Motor neuron (in vitro differentiated cells): Measurements from ENCODE around the gene AXIN1. TPM values are rescaled to one million over a fixed set of nuclear protein-coding genes. Genes with fewer than 3 reads are reported as not detected.

ENCODE experiments used
- ATAC-seq, 8 experiments: fragments of 200-7000 bp; cut with Tn5 transposase; replicated peaks in 6 of 8; 2 replicates each; pipeline ENCODE4 v1.8.0; 2021; ENCODE audit warnings: mild to moderate bottlenecking in 8 of 8, moderate library complexity in 8 of 8
- H3K27ac ChIP-seq, 2 donors: fragments of 250-450 bp; sonication (Bioruptor Pico); 2 replicates each; pipeline ENCODE4 v1.9.0; 2021; ENCODE audit warnings: antibody characterized with exemption in 2 of 2, mild to moderate bottlenecking in 2 of 2, moderate library complexity in 1 of 2
- H3K4me1 ChIP-seq, 2 donors: fragments of 250-450 bp; sonication (Bioruptor Pico); replicated peaks in 1 of 2; 2 replicates each; pipeline ENCODE4 v1.6.1; 2021; ENCODE audit warnings: antibody characterized with exemption in 2 of 2, mild to moderate bottlenecking in 2 of 2, moderate library complexity in 1 of 2
- H3K4me3 ChIP-seq, 5 donors: fragments of 250-450 bp; sonication (Bioruptor Pico); 2 replicates each; pipeline ENCODE4 v1.9.0; 2021; ENCODE audit warnings: antibody characterized with exemption in 5 of 5, mild to moderate bottlenecking in 5 of 5, moderate library complexity in 4 of 5
- WGBS, 10 experiments: fragments of 450-650 bp; shearing (Covaris generic); methylation state at CpG; one replicate each; pipeline ENCODE4 v1.0.0; 2022; 5-methylcytosine and 5-hydroxymethylcytosine counted together
- in situ Hi-C, 9 experiments: fragments of 400-800 bp; cut with MboI; loops; one replicate each; pipeline ENCODE4 v1.15.0; 2021; ENCODE audit warnings: low sequenced_read_pairs in 9 of 9, low pct_unique_long_range_greater_than_20kb in 2 of 9; ENCODE audit not compliant: unreplicated experiment in 9 of 9
- total RNA-seq, 8 experiments: library from RNA; unstranded; fragments of 300-600 nt; gene quantifications; 2 replicates each; pipeline versions ENCODE4 v1.2.3 to v1.2.4, GENCODE V29; 2022

The AXIN1 gene
- total RNA-seq, 8 experiments from 2014 or later: 10.3 to 21.6 (median 15.9) TPM

DNA sequence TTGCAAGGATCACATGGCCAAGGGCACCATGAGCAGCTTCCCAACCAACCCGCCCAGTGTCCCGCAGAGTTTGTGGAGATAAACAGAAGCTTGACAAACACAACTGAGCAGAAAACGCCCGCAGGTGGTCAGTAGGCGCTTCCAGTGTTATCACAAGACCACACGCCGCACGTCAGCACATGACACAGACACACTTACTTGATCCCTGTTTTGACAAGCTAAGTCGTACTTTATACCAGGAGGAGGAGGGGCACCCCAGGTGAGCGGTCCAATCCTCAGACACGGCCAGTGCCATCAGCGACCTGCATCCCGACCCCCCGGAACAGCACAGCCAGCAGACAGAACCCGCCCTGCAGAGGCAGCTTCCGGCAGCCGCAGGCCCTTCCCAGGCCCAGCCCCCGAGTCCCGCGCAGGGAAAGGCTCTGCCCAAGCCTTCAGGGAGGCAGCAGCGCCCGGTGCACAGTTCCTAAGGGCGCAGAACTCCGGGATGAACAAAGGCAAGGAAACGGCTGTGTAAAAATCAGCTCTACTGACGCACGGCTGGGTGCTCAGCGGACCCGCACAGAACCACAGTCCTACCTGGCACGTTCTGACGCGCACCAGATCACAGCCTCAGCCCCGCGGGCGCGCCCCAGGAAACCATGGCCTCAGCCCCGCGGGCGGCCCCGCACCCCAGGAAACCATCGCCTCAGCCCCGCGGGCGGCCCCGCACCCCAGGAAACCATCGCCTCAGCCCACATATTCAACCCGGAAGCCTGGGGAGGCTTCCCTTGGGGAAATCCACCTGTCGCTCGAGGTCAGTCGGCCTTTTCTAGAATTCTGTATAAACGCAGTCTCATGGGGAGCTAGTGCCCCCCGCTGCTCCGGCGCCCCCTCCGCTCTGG lies 27.8 kb downstream of the AXIN1 start:
- no peak overlapping the region for H3K4me3 ChIP-seq
- in situ Hi-C loops: no loop called here
- H3K4me1 ChIP-seq: peaks cover 0 to 15% of the 10 kb centered on the region in 2 donors
- WGBS, 10 experiments: 68 to 100% (median 92%) methylated on average over 1 to 10 of the region's 55 CpGs; no CpG with 5 or more reads in 4 of the 10 experiments
- H3K27ac ChIP-seq: no peak overlapping the region
- peak in 2 of 8 experiments; percentile 11 to 16 for ATAC-seq

DNA sequence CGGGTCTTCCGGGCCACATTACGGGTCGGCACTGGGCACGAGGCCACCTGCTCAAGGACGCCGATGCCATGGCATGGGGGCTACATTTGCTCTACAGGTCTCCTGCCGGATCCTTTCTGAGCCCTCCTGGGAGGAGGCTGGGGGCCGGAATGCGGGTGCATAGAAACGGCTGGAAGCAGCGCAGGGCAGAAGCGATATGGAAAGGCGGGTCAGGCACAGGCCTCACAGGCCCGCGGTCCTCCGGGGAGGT lies 28.4 kb downstream of the AXIN1 start:
- Histone ChIP-seq H3K4me1 (peaks cover 0 to 15% of the 10 kb centered on the region in 2 donors), H3K27ac (no peak overlapping the region), H3K4me3 (no peak overlapping the region)
- ATAC-seq: no peak
- in situ Hi-C loops: no loop called here
- WGBS, 10 experiments: 85 to 100% (median 95%) methylated on average over 4 to 6 of the region's 17 CpGs; no CpG with 5 or more reads in 7 of the 10 experiments

DNA sequence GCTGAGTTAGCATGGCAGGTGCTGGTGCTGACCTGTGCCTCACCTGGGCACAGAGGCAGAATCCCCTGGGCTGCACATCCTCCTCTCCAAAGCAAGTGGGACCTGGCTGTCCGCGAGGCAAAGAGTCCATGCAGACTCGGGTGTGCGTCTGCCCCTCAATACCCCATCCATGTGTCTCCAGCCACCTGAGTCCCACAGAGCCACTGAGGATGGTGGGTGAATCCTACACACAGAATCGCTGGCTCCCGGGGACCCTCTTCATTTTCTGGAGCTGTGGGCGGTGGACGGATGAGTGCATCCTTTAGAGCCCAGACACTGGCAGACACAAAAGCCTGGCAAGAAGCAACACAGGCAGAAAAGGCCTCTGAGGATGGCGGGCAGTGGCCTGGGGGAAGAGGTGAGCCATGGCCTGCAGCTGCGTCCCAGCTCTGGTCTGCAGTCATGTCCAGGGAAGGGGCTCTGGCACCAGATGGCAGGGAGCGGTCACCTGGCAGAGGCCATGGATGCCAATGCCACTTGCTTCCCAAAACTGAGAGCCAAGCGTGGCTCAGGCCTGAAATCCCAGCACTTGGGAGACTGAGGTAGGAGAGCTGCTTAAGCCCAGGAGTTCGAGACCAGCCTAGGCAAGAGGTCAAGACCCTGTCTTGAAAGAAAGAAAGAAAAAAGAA lies 29.9 kb downstream of the AXIN1 start:
- Histone ChIP-seq H3K4me1 (peaks cover 0 to 9% of the 10 kb centered on the region in 2 donors), H3K4me3 (no peak overlapping the region), H3K27ac (no peak overlapping the region)
- in situ Hi-C loops: no loop called here
- no peak for ATAC-seq
- 80 to 100% (median 96%) methylated on average over 1 to 7 of the region's 13 CpGs; no CpG with 5 or more reads in 5 of the 10 experiments for WGBS, 10 experiments

DNA sequence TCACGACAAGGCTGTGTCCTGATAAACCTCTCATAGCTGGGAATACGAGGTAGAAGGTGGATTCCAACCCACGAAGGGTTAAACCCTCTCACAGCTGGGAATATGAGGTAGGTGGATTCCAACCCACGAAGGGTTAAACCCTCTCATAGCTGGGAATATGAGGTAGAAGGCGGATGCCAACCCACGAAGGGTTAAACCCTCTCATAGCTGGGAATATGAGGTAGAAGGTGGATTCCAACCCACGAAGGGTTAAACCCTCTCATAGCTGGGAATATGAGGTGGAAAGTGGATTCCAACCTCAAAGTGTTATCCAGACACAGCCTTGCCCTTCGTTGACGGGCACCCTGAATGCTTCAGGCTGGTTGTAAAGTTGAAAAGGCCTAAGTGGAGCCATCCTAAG lies 31.0 kb downstream of the AXIN1 start:
- H3K4me1 ChIP-seq: no peaks in the 10 kb centered on the region
- in situ Hi-C loops: no loop called here
- no peak overlapping the region for H3K4me3 ChIP-seq
- H3K27ac ChIP-seq: no peak overlapping the region
- no peak for ATAC-seq
- WGBS, 10 experiments: 0 to 100% (median 85%) methylated on average over 1 to 8 of the region's 9 CpGs; no CpG with 5 or more reads in 3 of the 10 experiments

DNA sequence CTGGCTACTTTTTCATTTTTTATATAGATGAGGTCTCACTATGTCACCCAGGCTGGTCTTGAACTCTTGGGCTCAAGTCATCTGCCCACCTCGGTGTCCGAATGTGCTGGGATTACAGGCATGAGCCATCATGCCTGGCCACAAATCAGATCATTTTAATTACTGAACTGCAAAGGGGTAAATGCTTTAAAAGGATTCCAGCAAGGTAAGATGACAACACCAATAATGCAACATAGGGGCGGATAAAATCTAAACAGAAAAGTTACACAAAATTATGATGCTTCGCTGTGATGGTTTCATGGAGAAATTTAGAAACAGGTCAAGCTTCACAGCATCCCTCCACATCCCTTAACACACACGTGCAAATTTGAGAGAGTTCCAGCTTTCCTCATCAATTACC lies 32.3 kb downstream of the AXIN1 start:
- in situ Hi-C loops: no loop called here
- Histone ChIP-seq H3K4me1 (peaks cover under 1 to 3% of the 10 kb centered on the region in 2 donors), H3K4me3 (no peak overlapping the region), H3K27ac (no peak overlapping the region)
- no peak for ATAC-seq
- 43 to 100% (median 96%) methylated on average over 1 to 5 of the region's 5 CpGs for WGBS, 10 experiments

DNA sequence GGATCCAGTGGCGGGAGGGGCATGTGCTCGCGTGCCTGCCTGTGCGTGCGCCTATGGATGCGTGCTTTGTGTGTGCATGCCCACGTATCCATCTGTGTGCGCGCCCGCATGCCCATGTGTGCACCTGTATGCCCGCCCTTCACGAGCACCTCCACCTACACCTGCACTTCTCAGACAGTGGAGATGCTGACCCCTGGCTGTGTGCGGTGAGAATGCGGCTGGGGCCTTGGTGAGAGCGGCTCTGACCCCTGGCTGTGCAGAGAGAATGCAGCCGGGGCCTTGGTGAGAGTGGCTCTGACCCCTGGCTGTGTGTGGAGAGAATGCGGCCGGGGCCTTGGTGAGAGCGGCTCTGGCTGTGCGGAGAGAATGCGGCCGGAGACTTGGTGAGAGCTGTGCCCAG lies 33.9 kb downstream of the AXIN1 start:
- Histone ChIP-seq H3K27ac (no peak overlapping the region), H3K4me1 (peaks cover 5 to 8% of the 10 kb centered on the region in 2 donors), H3K4me3 (no peak overlapping the region)
- ATAC-seq: peak in 1 of 8 experiments; percentile 17
- in situ Hi-C loops: no loop called here
- 86 to 98% (median 93%) methylated on average over 3 to 7 of the region's 22 CpGs; no CpG with 5 or more reads in 4 of the 10 experiments for WGBS, 10 experiments

DNA sequence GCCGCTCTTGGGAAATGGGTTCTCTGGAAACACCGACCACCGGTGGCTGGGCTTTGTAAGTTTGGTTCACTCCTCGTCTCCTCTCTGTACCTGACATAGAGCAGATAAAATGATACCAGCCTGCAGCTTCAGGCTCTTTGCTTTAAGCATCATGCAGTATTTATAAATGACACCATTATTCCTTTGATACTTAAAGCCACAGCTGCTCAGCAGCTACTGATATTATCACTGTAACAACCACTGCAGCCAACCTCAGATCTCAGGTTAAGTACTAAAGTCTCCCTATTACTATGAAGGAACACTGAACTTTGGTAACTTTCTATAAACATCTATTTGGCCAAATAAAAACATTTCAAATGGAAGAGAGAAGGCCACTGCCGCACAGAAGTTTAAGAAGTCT lies 34.9 kb downstream of the AXIN1 start:
- ATAC-seq: no peak
- no peak overlapping the region for H3K27ac ChIP-seq
- 67 to 100% (median 100%) methylated on average over 1 to 4 of the region's 5 CpGs; no CpG with 5 or more reads in 3 of the 10 experiments for WGBS, 10 experiments
- in situ Hi-C loops: no loop called here
- peaks cover 5 to 8% of the 10 kb centered on the region in 2 donors for H3K4me1 ChIP-seq
- H3K4me3 ChIP-seq: no peak overlapping the region

DNA sequence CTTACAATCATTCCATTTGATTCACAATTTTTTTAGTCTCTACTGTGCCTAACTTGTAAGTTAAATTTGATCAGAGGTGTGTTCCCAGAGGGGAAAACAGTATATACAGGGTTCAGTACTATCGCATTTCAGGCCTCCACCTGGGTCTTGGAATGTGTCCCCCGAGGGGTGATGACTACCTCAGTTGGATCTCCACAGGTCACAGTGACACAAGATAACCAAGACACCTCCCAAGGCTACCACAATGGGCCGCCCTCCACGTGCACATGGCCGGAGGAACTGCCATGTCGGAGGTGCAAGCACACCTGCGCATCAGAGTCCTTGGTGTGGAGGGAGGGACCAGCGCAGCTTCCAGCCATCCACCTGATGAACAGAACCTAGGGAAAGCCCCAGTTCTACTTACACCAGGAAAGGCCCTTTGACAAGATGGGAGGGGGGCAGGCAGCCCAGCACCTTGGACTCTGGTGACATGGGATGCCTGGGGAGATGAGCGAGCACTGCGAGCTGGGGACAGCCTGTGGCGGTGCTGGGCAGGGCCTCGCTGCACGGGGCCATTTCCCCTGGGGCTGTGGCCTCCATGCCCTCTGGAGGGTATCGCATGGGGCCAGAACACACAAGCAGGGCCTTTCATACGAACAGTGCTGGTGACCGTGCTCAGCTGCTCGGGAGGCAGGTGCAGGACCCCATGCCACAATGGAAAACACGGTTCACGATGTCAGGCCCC lies 35.6 kb downstream of the AXIN1 start:
- peak in 1 of 8 experiments; percentile 16 for ATAC-seq
- 90 to 100% (median 98%) methylated on average over 2 to 9 of the region's 19 CpGs; no CpG with 5 or more reads in 5 of the 10 experiments for WGBS, 10 experiments

DNA sequence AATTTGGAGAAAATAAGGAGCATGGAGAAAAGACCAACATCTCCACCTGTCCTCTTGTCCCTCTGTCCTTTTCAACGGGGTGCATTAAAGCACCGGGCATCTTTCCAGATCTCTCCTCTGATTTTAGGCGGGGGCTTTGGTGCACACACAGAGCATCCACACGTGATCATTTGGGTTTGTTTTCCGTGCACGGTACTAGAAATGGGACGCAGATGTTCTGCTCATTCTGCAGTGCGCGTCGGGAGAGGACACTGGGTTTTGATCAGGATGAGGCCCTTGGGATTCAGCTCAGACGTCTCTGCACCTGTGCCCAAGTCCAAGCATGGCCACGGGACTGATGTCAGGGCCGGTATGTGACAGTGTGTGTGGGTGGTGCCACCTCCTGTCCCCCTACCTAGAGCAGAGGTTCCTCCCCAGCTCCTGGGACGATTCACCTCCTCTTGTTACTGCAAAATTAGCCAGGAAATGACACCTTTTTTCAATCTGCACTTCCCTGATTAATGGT lies 37.7 kb downstream of the AXIN1 start:
- H3K4me3 ChIP-seq: no peak overlapping the region
- 12 to 74% (median 69%) methylated on average over 2 to 10 of the region's 14 CpGs; no CpG with 5 or more reads in 3 of the 10 experiments for WGBS, 10 experiments
- ATAC-seq: peak in 5 of 8 experiments; percentile 45 to 65 (median 59)

More for the DNA sequence above, 35.6 kb downstream of the AXIN1 start:
- peaks cover 5 to 8% of the 10 kb centered on the region in 2 donors for H3K4me1 ChIP-seq
- in situ Hi-C loops: no loop called here
- no peak overlapping the region for H3K27ac ChIP-seq
- no peak overlapping the region for H3K4me3 ChIP-seq

DNA sequence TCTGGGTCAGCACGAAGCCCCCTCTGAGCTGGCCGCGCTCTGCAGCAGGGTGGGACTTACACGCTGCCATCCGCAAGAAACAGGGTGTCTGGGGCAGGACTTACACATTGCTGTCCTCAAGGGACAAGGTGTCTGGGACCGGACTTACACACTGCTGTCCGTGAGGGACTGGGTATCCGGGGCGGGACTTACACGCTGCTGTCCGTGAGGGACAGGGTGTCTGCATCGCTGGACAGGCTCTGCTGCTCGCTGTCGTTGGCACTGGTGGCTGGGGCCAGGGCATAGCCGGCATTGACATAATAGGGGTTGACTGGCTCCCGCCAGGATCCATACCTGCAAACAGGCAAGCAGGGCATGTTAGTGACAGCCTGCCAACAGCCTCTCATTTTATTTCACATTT lies 38.2 kb downstream of the AXIN1 start:
- ATAC-seq: peak in 3 of 8 experiments; percentile 8 to 37 (median 21)
- Histone ChIP-seq H3K27ac (peak overlapping the region in 1 of 2 donors; percentile 9), H3K4me1 (peaks cover 5 to 8% of the 10 kb centered on the region in 2 donors), H3K4me3 (no peak overlapping the region)
- 87 to 96% (median 90%) methylated on average over 2 to 10 of the region's 16 CpGs; no CpG with 5 or more reads in 5 of the 10 experiments for WGBS, 10 experiments
- in situ Hi-C loops: no loop called here

More for the DNA sequence above, 37.7 kb downstream of the AXIN1 start:
- Histone ChIP-seq H3K27ac (peak overlapping the region in 1 of 2 donors; percentile 9), H3K4me1 (peaks cover 5 to 8% of the 10 kb centered on the region in 2 donors)
- in situ Hi-C loops: no loop called here

DNA sequence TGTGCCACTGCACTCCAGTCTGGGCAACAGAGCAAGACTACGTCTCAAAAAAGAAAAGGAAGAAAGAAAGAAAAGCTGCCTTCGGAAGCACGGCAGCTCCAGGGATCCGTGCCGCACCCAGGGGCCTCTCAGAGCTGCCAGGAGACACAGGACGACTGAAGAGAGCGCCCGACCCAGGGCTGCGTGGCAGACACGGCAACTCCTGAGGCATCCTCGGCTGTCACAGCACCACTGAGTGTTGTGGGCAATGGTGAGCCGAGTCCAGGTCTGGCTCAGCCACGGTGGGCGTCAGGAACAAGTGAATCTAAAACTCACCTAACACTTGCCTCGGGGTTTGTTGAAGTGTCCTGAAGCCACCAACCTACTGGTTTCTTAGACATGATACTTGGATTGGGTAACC lies 40.8 kb downstream of the AXIN1 start:
- 93 to 100% (median 100%) methylated on average over 1 to 6 of the region's 15 CpGs; no CpG with 5 or more reads in 7 of the 10 experiments for WGBS, 10 experiments
- H3K4me1 ChIP-seq: peaks cover 5 to 8% of the 10 kb centered on the region in 2 donors
- ATAC-seq: no peak
- no peak overlapping the region for H3K27ac ChIP-seq
- in situ Hi-C loops: no loop called here
- no peak overlapping the region for H3K4me3 ChIP-seq

DNA sequence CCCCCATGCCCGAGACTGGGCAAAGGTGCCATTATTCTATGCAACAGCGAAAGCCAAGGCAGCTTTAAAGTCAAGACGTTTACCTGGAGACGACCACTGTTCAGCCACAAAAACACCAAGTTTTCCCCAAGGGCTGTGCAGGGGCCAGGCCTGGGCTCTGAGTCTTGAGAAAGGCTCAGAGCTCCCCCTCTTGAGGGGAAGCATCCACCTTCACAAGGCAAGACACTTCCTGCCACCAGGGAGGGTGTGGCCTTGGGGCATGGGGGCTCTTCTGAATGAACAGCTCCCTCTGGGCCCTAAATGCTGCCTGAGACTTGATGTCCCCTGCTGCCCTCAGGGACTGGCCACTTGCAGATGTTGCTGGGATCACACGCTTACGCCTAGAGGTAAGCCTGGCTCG lies 43.0 kb downstream of the AXIN1 start:
- no peak for ATAC-seq
- in situ Hi-C loops: no loop called here
- no peak overlapping the region for H3K27ac ChIP-seq
- no peak overlapping the region for H3K4me3 ChIP-seq
- peaks cover 0 to 10% of the 10 kb centered on the region in 2 donors for H3K4me1 ChIP-seq
- 72 to 88% (median 85%) methylated on average over 1 to 4 of the region's 7 CpGs; no CpG with 5 or more reads in 6 of the 10 experiments for WGBS, 10 experiments
